ENCODE measurements around the gene SLC31A1. TPM values are rescaled to one million over a fixed set of nuclear protein-coding genes. Genes with fewer than 3 reads are reported as not detected.
A peak's percentile ranks its signal among the peaks of the same experiment; 100 is the strongest.

SLC31A1 gene
- total RNA-seq, 1 experiment from 2014 or later, result 64.9 TPM

DNA sequence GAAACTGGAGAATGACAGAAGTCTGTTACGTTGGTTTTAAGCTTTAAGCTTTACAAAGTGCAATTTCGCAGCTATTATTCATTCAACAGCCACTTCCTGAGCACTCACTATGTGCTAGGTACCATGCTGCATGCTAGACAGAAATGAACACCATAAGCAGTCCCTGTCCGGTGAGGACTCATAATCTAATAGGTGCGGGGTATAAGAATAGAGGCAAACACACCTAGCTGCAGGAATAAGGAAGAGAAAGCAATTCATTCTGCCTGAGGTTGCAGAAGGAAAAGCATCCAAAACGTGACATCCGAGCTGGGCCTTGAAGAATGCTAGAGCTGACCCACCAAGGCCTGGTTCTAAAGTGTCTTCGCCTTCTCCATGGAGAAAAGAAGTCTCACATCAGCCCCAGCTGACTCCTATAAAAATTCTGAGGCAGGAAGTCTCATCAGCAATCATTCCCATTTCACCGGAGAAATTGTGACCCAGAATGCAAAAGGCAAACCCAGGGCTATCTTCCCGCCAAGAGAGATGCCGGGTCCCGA is 809 bp upstream of the SLC31A1 start:
- intact Hi-C loops (cut with micrococcal nuclease; ENCODE audit: unreplicated experiment), result loop anchor here (1.0 to 10.0 kb wide), 3 partner anchors 55 to 886 kb away; partner anchors contain the start of genes C9orf43, CDC26, POLE3 and PRPF4
- TF ChIP-seq, protein P1, sequence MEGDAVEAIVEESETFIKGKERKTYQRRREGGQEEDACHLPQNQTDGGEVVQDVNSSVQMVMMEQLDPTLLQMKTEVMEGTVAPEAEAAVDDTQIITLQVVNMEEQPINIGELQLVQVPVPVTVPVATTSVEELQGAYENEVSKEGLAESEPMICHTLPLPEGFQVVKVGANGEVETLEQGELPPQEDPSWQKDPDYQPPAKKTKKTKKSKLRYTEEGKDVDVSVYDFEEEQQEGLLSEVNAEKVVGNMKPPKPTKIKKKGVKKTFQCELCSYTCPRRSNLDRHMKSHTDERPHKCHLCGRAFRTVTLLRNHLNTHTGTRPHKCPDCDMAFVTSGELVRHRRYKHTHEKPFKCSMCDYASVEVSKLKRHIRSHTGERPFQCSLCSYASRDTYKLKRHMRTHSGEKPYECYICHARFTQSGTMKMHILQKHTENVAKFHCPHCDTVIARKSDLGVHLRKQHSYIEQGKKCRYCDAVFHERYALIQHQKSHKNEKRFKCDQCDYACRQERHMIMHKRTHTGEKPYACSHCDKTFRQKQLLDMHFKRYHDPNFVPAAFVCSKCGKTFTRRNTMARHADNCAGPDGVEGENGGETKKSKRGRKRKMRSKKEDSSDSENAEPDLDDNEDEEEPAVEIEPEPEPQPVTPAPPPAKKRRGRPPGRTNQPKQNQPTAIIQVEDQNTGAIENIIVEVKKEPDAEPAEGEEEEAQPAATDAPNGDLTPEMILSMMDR (IDR thresholded peaks at IDR 0.05; ENCODE audit: insufficient read depth in 1 of 2, low read depth in 1 of 2, low read length in 1 of 2, severe bottlenecking in 1 of 2, unreplicated experiment in 1 of 2), result no peak

DNA sequence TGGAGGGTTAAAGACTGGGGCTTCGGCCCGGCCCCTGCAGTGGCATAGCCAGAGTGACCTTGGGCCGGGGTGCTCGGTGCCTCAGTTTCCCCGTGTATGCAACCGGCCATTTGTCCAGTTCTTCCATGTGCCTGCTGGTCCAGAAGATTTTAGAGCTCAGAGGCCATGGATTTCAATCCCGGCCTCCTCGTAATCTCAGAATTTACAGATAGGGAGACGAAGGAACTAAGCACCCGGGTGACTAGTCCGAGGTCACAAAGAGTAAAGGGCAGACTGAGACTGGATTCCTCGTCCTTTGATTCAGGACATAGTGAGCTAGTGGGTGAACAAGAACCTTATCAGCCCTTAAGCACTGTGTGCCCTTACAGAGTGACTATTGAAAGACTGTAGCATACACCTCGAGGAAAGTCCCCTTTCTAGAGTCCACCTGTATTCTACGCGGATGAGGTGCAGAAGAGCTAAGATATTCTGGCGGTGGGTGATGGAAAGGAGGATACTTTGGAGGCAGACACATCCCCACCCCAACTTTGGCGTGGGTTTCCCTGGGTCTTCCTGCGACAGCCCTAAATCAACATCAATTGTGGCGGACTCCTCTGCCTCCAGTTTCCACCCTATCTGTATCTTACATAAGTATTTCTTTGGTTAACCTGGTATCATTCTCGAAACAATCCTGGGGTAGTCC is 597 bp downstream of the SLC31A1 start:
- POLR2A ChIA-PET, result interaction anchor here (0.6 to 3.2 kb wide), 6 partner anchors 13 to 842 kb away, joined by 3 to 16 read pairs (median 4); partner anchors contain the start of genes CDC26, HSDL2, PRPF4 and SLC31A2
- Mint-ChIP-seq H3K27me3 (ENCODE audit: insufficient read depth, unreplicated experiment) (no peaks in the 10 kb centered on the region), H3K27ac (ENCODE audit: unreplicated experiment) (peak overlapping the region; percentile 93), H3K4me1 (ENCODE audit: low read depth, unreplicated experiment) (peaks cover 23% of the 10 kb centered on the region), H3K9me3 (ENCODE audit: unreplicated experiment) (no peaks in the 10 kb centered on the region), H3K4me3 (ENCODE audit: unreplicated experiment) (peak overlapping the region; percentile 97), H3K36me3 (ENCODE audit: insufficient read depth, unreplicated experiment) (peaks cover 35% of the 10 kb centered on the region)
- CTCF ChIA-PET, result interaction anchor here (1.8 to 2.7 kb wide), 2 partner anchors 53 to 71 kb away, joined by 9 to 13 read pairs; partner anchors contain the start of genes CDC26, PRPF4 and SLC31A2
- DNase-seq, result no peak
- H3K9me3 ChIP-seq, result no peaks in the 10 kb centered on the region
- TF ChIP-seq, protein P1 (IDR thresholded peaks at IDR 0.05; ENCODE audit: insufficient read depth in 1 of 2, low read depth in 1 of 2, low read length in 1 of 2, severe bottlenecking in 1 of 2, unreplicated experiment in 1 of 2), result no peak
- peaks cover 15% of the 10 kb centered on the region for H3K4me1 ChIP-seq
- H3K27me3 ChIP-seq (replicated peaks; ENCODE audit: control insufficient read depth, insufficient read depth, low read length), result no peaks in the 10 kb centered on the region
- intact Hi-C loops (cut with micrococcal nuclease; ENCODE audit: unreplicated experiment), result loop anchor here (1.0 to 10.0 kb wide), 3 partner anchors 53 to 887 kb away; partner anchors contain the start of genes C9orf43, CDC26, POLE3 and PRPF4
- BruUV-seq (replicated peaks), result TSS peak; percentile 81
- H3K36me3 ChIP-seq (ENCODE audit: control insufficient read depth, insufficient read depth, low read length), result no peaks in the 10 kb centered on the region; the same call in 1 of the 2 replicates
- peak overlapping the region; percentile 63 for H3K4me3 ChIP-seq (ENCODE audit: low read depth, low read length)

More for the DNA sequence above, 809 bp upstream of the SLC31A1 start:
- Histone ChIP-seq H3K36me3 (ENCODE audit: control insufficient read depth, insufficient read depth, low read length) (no peaks in the 10 kb centered on the region; the same call in 1 of the 2 replicates), H3K4me1 (peaks cover 15% of the 10 kb centered on the region), H3K27me3 (replicated peaks; ENCODE audit: control insufficient read depth, insufficient read depth, low read length) (no peaks in the 10 kb centered on the region), H3K9me3 (no peaks in the 10 kb centered on the region), H3K4me3 (ENCODE audit: low read depth, low read length) (peak overlapping the region; percentile 74)
- H3K4me1 Mint-ChIP-seq (ENCODE audit: low read depth, unreplicated experiment), result peaks cover 17% of the 10 kb centered on the region
- H3K27ac Mint-ChIP-seq (ENCODE audit: unreplicated experiment), result peak overlapping the region; percentile 93
- peak overlapping the region; percentile 97 for H3K4me3 Mint-ChIP-seq (ENCODE audit: unreplicated experiment)
- ChIA-PET POLR2A (interaction anchor here (0.8 to 3.2 kb wide), 5 partner anchors 24 to 167 kb away, joined by 4 to 16 read pairs (median 8); partner anchors contain the start of genes CDC26, PRPF4 and SLC31A2), CTCF (interaction anchor here (0.6 to 2.7 kb wide), 5 partner anchors 24 to 162 kb away, joined by 3 to 13 read pairs (median 4); partner anchors contain the start of genes CDC26, PRPF4 and SLC31A2)
- peaks cover 35% of the 10 kb centered on the region for H3K36me3 Mint-ChIP-seq (ENCODE audit: insufficient read depth, unreplicated experiment)
- H3K27me3 Mint-ChIP-seq (ENCODE audit: insufficient read depth, unreplicated experiment), result no peaks in the 10 kb centered on the region
- DNase-seq, result no peak
- H3K9me3 Mint-ChIP-seq (ENCODE audit: unreplicated experiment), result no peaks in the 10 kb centered on the region
- TSS peak; percentile 65 for BruUV-seq (replicated peaks)

DNA sequence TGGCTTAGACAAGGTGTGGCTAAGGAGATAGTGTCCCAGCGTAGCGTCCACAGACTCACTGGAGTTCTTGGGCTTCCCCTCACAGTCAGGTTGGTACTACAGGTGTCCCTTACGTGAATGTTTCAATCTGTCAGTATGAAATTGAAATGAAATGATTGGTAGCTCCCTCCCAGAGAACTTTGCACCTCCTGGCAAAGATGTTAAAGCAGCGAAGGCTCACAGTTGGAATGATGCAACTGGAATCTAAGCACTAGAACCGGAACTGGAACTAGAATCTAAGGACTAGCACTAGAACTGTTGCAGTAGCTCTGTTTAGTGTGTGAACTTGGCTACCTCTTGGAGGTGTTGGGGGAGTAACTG is 1.1 kb downstream of the SLC31A1 start:
- Mint-ChIP-seq H3K27ac (ENCODE audit: unreplicated experiment) (peak overlapping the region; percentile 93), H3K27me3 (ENCODE audit: insufficient read depth, unreplicated experiment) (no peaks in the 10 kb centered on the region), H3K9me3 (ENCODE audit: unreplicated experiment) (no peaks in the 10 kb centered on the region), H3K36me3 (ENCODE audit: insufficient read depth, unreplicated experiment) (peaks cover 35% of the 10 kb centered on the region), H3K4me3 (ENCODE audit: unreplicated experiment) (peak overlapping the region; percentile 97), H3K4me1 (ENCODE audit: low read depth, unreplicated experiment) (peaks cover 23% of the 10 kb centered on the region)
- intact Hi-C loops (cut with micrococcal nuclease; ENCODE audit: unreplicated experiment), result loop anchor here (5.0 to 10.0 kb wide), 2 partner anchors 190 to 888 kb away; partner anchors contain the start of genes C9orf43, POLE3 and PTBP3
- H3K36me3 ChIP-seq (ENCODE audit: control insufficient read depth, insufficient read depth, low read length), result no peaks in the 10 kb centered on the region; the same call in 1 of the 2 replicates
- ChIA-PET POLR2A (interaction anchor here (1.6 to 3.2 kb wide), 3 partner anchors 26 to 71 kb away, joined by 6 to 16 read pairs (median 9); partner anchors contain the start of genes CDC26, PRPF4 and SLC31A2), CTCF (interaction anchor here (2.7 kb wide), 1 partner anchor 71 kb away, joined by 13 read pairs; the partner anchor contains the start of gene SLC31A2)
- DNase-seq, result peak in 1 of 2 experiments; percentile 40
- no peaks in the 10 kb centered on the region for H3K27me3 ChIP-seq (replicated peaks; ENCODE audit: control insufficient read depth, insufficient read depth, low read length)
- peaks cover 15% of the 10 kb centered on the region for H3K4me1 ChIP-seq
- no peaks in the 10 kb centered on the region for H3K9me3 ChIP-seq
- no TSS peak for BruUV-seq (replicated peaks)
- peak overlapping the region; percentile 63 for H3K4me3 ChIP-seq (ENCODE audit: low read depth, low read length)
- TF ChIP-seq, protein P1 (IDR thresholded peaks at IDR 0.05; ENCODE audit: insufficient read depth in 1 of 2, low read depth in 1 of 2, low read length in 1 of 2, severe bottlenecking in 1 of 2, unreplicated experiment in 1 of 2), result no peak
